ENCODE measurements around the gene ADAMTSL2. TPM values are rescaled to one million over a fixed set of nuclear protein-coding genes. Genes with fewer than 3 reads are reported as not detected.

The ADAMTSL2 gene
- total and polyA plus RNA-seq, 4 donors = 0.38 to 20.9 (median 1.9) TPM; not detected in 1

GRCh38 chr9:133536080-133536479 is 1.6 kb downstream of the ADAMTSL2 start:
- Histone ChIP-seq H3K27ac (ENCODE audit: low read depth in 1 of 2, low read length in 2 of 2) (no peak overlapping the region), H3K4me1 (ENCODE audit: control insufficient read depth in 1 of 2, insufficient read depth in 2 of 2, low read length in 2 of 2) (no peaks in the 10 kb centered on the region), H3K36me3 (ENCODE audit: control insufficient read depth in 1 of 2, insufficient read depth in 2 of 2, low read length in 1 of 2) (no peaks in the 10 kb centered on the region), H3K4me3 (ENCODE audit: low read length in 2 of 2) (no peak overlapping the region), H3K27me3 (ENCODE audit: control insufficient read depth in 1 of 2, insufficient read depth in 2 of 2, low read length in 1 of 2) (no peaks in the 10 kb centered on the region), H3K9me3 (ENCODE audit: control insufficient read depth, low read length) (no peaks in the 10 kb centered on the region)
- intact Hi-C loops (cut with DNase I) = loop anchor here in 1 of 2 donors (10.0 kb wide), 1 partner anchor 189 kb away; no protein-coding TSS in a partner anchor
- WGBS, 2 donors = 85 to 88% methylated on average over 11 of the region's 11 CpGs
- no peak for ATAC-seq (ENCODE audit: low FRiP score)
- no peak for DNase-seq

- no peak overlapping the region for H3K4me3 ChIP-seq (ENCODE audit: low read length in 2 of 2)
Measured at GRCh38 chr9:133536536-133536935, 2.0 kb downstream of the ADAMTSL2 start.

GRCh38 chr9:133537257-133537656 is 2.8 kb downstream of the ADAMTSL2 start:
- H3K9me3 ChIP-seq (ENCODE audit: control insufficient read depth, low read length) = no peaks in the 10 kb centered on the region
- H3K4me3 ChIP-seq (ENCODE audit: low read length in 2 of 2) = no peak overlapping the region
- no peak overlapping the region for H3K27ac ChIP-seq (ENCODE audit: low read depth in 1 of 2, low read length in 2 of 2)
- no peak for DNase-seq
- WGBS, 2 donors = 92 to 95% methylated on average over 16 of the region's 16 CpGs
- H3K36me3 ChIP-seq (ENCODE audit: control insufficient read depth in 1 of 2, insufficient read depth in 2 of 2, low read length in 1 of 2) = no peaks in the 10 kb centered on the region
- H3K27me3 ChIP-seq (ENCODE audit: control insufficient read depth in 1 of 2, insufficient read depth in 2 of 2, low read length in 1 of 2) = no peaks in the 10 kb centered on the region
- ATAC-seq (ENCODE audit: low FRiP score) = no peak
- no peaks in the 10 kb centered on the region for H3K4me1 ChIP-seq (ENCODE audit: control insufficient read depth in 1 of 2, insufficient read depth in 2 of 2, low read length in 2 of 2)
- intact Hi-C loops (cut with DNase I) = loop anchor here in 1 of 2 donors (10.0 kb wide), 1 partner anchor 188 kb away; no protein-coding TSS in a partner anchor

More at GRCh38 chr9:133536536-133536935, 2.0 kb downstream of the ADAMTSL2 start:
- Histone ChIP-seq H3K36me3 (ENCODE audit: control insufficient read depth in 1 of 2, insufficient read depth in 2 of 2, low read length in 1 of 2) (no peaks in the 10 kb centered on the region), H3K27me3 (ENCODE audit: control insufficient read depth in 1 of 2, insufficient read depth in 2 of 2, low read length in 1 of 2) (no peaks in the 10 kb centered on the region), H3K27ac (ENCODE audit: low read depth in 1 of 2, low read length in 2 of 2) (no peak overlapping the region), H3K9me3 (ENCODE audit: control insufficient read depth, low read length) (no peaks in the 10 kb centered on the region), H3K4me1 (ENCODE audit: control insufficient read depth in 1 of 2, insufficient read depth in 2 of 2, low read length in 2 of 2) (no peaks in the 10 kb centered on the region)
- intact Hi-C loops (cut with DNase I) = loop anchor here in 1 of 2 donors (10.0 kb wide), 1 partner anchor 188 kb away; no protein-coding TSS in a partner anchor
- no peak for DNase-seq
- no peak for ATAC-seq (ENCODE audit: low FRiP score)
- 89 to 92% methylated on average over 9 of the region's 9 CpGs for WGBS, 2 donors

GRCh38 chr9:133538176-133538575 is 3.7 kb downstream of the ADAMTSL2 start:
- 93 to 94% methylated on average over 14 of the region's 14 CpGs for WGBS, 2 donors

GRCh38 chr9:133538851-133539833 is 4.6 kb downstream of the ADAMTSL2 start:
- 42 to 66% methylated on average over 36 to 47 of the region's 47 CpGs for WGBS, 2 donors
- H3K36me3 ChIP-seq (ENCODE audit: control insufficient read depth in 1 of 2, insufficient read depth in 2 of 2, low read length in 1 of 2) = no peaks in the 10 kb centered on the region
- H3K4me1 ChIP-seq (ENCODE audit: control insufficient read depth in 1 of 2, insufficient read depth in 2 of 2, low read length in 2 of 2) = no peaks in the 10 kb centered on the region
- H3K27me3 ChIP-seq (ENCODE audit: control insufficient read depth in 1 of 2, insufficient read depth in 2 of 2, low read length in 1 of 2) = no peaks in the 10 kb centered on the region
- ATAC-seq (ENCODE audit: low FRiP score) (peak; percentile 51), DNase-seq (no peak)
- no peak overlapping the region for H3K4me3 ChIP-seq (ENCODE audit: low read length in 2 of 2)
- H3K27ac ChIP-seq (ENCODE audit: low read depth in 1 of 2, low read length in 2 of 2) = no peak overlapping the region
- intact Hi-C loops (cut with DNase I) = loop anchor here in 1 of 2 donors (10.0 kb wide), 1 partner anchor 186 kb away; no protein-coding TSS in a partner anchor
- no peaks in the 10 kb centered on the region for H3K9me3 ChIP-seq (ENCODE audit: control insufficient read depth, low read length)

More at GRCh38 chr9:133538176-133538575, 3.7 kb downstream of the ADAMTSL2 start:
- H3K27ac ChIP-seq (ENCODE audit: low read depth in 1 of 2, low read length in 2 of 2) = no peak overlapping the region
- no peaks in the 10 kb centered on the region for H3K9me3 ChIP-seq (ENCODE audit: control insufficient read depth, low read length)
- ATAC-seq (ENCODE audit: low FRiP score) (no peak), DNase-seq (no peak)
- intact Hi-C loops (cut with DNase I) = loop anchor here in 1 of 2 donors (10.0 kb wide), 1 partner anchor 187 kb away; no protein-coding TSS in a partner anchor
- H3K36me3 ChIP-seq (ENCODE audit: control insufficient read depth in 1 of 2, insufficient read depth in 2 of 2, low read length in 1 of 2) = no peaks in the 10 kb centered on the region
- no peaks in the 10 kb centered on the region for H3K27me3 ChIP-seq (ENCODE audit: control insufficient read depth in 1 of 2, insufficient read depth in 2 of 2, low read length in 1 of 2)
- H3K4me1 ChIP-seq (ENCODE audit: control insufficient read depth in 1 of 2, insufficient read depth in 2 of 2, low read length in 2 of 2) = no peaks in the 10 kb centered on the region
- H3K4me3 ChIP-seq (ENCODE audit: low read length in 2 of 2) = no peak overlapping the region

- no peak overlapping the region for H3K27ac ChIP-seq (ENCODE audit: low read depth in 1 of 2, low read length in 2 of 2)
- 79 to 85% methylated on average over 22 of the region's 22 CpGs for WGBS, 2 donors
- H3K36me3 ChIP-seq (ENCODE audit: control insufficient read depth in 1 of 2, insufficient read depth in 2 of 2, low read length in 1 of 2) = no peaks in the 10 kb centered on the region
- H3K4me3 ChIP-seq (ENCODE audit: low read length in 2 of 2) = no peak overlapping the region
- DNase-seq = no peak
- no peaks in the 10 kb centered on the region for H3K4me1 ChIP-seq (ENCODE audit: control insufficient read depth in 1 of 2, insufficient read depth in 2 of 2, low read length in 2 of 2)
- intact Hi-C loops (cut with DNase I) = loop anchor here in 1 of 2 donors (10.0 kb wide), 1 partner anchor 185 kb away; no protein-coding TSS in a partner anchor
- no peaks in the 10 kb centered on the region for H3K27me3 ChIP-seq (ENCODE audit: control insufficient read depth in 1 of 2, insufficient read depth in 2 of 2, low read length in 1 of 2)
- ATAC-seq (ENCODE audit: low FRiP score) = no peak
- no peaks in the 10 kb centered on the region for H3K9me3 ChIP-seq (ENCODE audit: control insufficient read depth, low read length)
Measured at GRCh38 chr9:133539991-133540697, 5.6 kb downstream of the ADAMTSL2 start.

- Histone ChIP-seq H3K27me3 (ENCODE audit: control insufficient read depth in 1 of 2, insufficient read depth in 2 of 2, low read length in 1 of 2) (no peaks in the 10 kb centered on the region), H3K36me3 (ENCODE audit: control insufficient read depth in 1 of 2, insufficient read depth in 2 of 2, low read length in 1 of 2) (no peaks in the 10 kb centered on the region), H3K4me1 (ENCODE audit: control insufficient read depth in 1 of 2, insufficient read depth in 2 of 2, low read length in 2 of 2) (no peaks in the 10 kb centered on the region), H3K4me3 (ENCODE audit: low read length in 2 of 2) (no peak overlapping the region), H3K27ac (ENCODE audit: low read depth in 1 of 2, low read length in 2 of 2) (no peak overlapping the region), H3K9me3 (ENCODE audit: control insufficient read depth, low read length) (no peaks in the 10 kb centered on the region)
- no peak for ATAC-seq (ENCODE audit: low FRiP score)
- DNase-seq = no peak
- intact Hi-C loops (cut with DNase I) = no loop called here
- WGBS, 2 donors = 89 to 91% methylated on average over 18 of the region's 18 CpGs
Measured at GRCh38 chr9:133540698-133541025, 6.2 kb downstream of the ADAMTSL2 start.

GRCh38 chr9:133542002-133542401 is 7.5 kb downstream of the ADAMTSL2 start:
- H3K9me3 ChIP-seq (ENCODE audit: control insufficient read depth, low read length) = no peaks in the 10 kb centered on the region
- H3K27ac ChIP-seq (ENCODE audit: low read depth in 1 of 2, low read length in 2 of 2) = no peak overlapping the region
- 85 to 96% methylated on average over 13 of the region's 13 CpGs for WGBS, 2 donors
- H3K27me3 ChIP-seq (ENCODE audit: control insufficient read depth in 1 of 2, insufficient read depth in 2 of 2, low read length in 1 of 2) = no peaks in the 10 kb centered on the region
- intact Hi-C loops (cut with DNase I) = no loop called here
- ATAC-seq (ENCODE audit: low FRiP score) (no peak), DNase-seq (no peak)
- no peaks in the 10 kb centered on the region for H3K36me3 ChIP-seq (ENCODE audit: control insufficient read depth in 1 of 2, insufficient read depth in 2 of 2, low read length in 1 of 2)
- no peaks in the 10 kb centered on the region for H3K4me1 ChIP-seq (ENCODE audit: control insufficient read depth in 1 of 2, insufficient read depth in 2 of 2, low read length in 2 of 2)
- H3K4me3 ChIP-seq (ENCODE audit: low read length in 2 of 2) = no peak overlapping the region

Measured in aorta (tissue), 5 donors.